ENCODE data around the gene WBP11. TPM values are rescaled to one million over a fixed set of nuclear protein-coding genes. Genes with fewer than 3 reads are reported as not detected.
A peak's percentile ranks its signal among the peaks of the same experiment; 100 is the strongest.

The WBP11 gene
- total and polyA plus RNA-seq, 8 donors = 1.4 to 65.9 (median 16.1) TPM

GRCh38 chr12:14772946-14773345, 30.3 kb downstream of the WBP11 start:
- Histone ChIP-seq H3K4me3 (no peak overlapping the region), H3K27me3 (no peaks in the 10 kb centered on the region), H3K36me3 (no peaks in the 10 kb centered on the region), H3K27ac (peak overlapping the region in 2 of 5 donors; percentile 98 to 99), H3K4me1 (peaks cover 16 to 61% (median 43%) of the 10 kb centered on the region in 4 donors), H3K9me3 (no peaks in the 10 kb centered on the region)
- intact Hi-C loops (cut with DNase I; ENCODE audit: low total_unique reads) = no loop called here
- WGBS, 5 donors = 77 to 88% (median 86%) methylated on average over 5 of the region's 5 CpGs
- TF ChIP-seq CTCF (IDR thresholded peaks at IDR 0.05) = no peak
- TF ChIP-seq POLR2AphosphoS5 (IDR thresholded peaks at IDR 0.05) = no peak
- no peak for TF ChIP-seq EP300 (IDR thresholded peaks at IDR 0.05)
- TF ChIP-seq POLR2A (IDR thresholded peaks at IDR 0.05) = no peak
- no peak for DNase-seq

- Histone ChIP-seq H3K4me1 (peaks cover 12 to 56% (median 38%) of the 10 kb centered on the region in 4 donors), H3K4me3 (peak overlapping the region; percentile 62 to 75 (median 70)), H3K9me3 (peaks cover 0 to 2% (median 0%) of the 10 kb centered on the region in 4 donors), H3K27me3 (no peaks in the 10 kb centered on the region), H3K27ac (peak overlapping the region in 4 of 5 donors; percentile 94 to 99 (median 97)), H3K36me3 (peaks cover 0 to 7% (median 2%) of the 10 kb centered on the region in 4 donors)
- TF ChIP-seq CTCF (IDR thresholded peaks at IDR 0.05) (no peak), POLR2A (IDR thresholded peaks at IDR 0.05) (no peak), POLR2AphosphoS5 (IDR thresholded peaks at IDR 0.05) (no peak), EP300 (IDR thresholded peaks at IDR 0.05) (no peak)
- peak in 1 of 2 donors; percentile 62 for DNase-seq
- WGBS, 5 donors = 24 to 32% (median 25%) methylated on average over 6 of the region's 6 CpGs
- intact Hi-C loops (cut with DNase I; ENCODE audit: low total_unique reads) = loop anchor here (2.0 kb wide), 1 partner anchor 31 kb away; the partner anchor contains the start of genes C12orf60 and WBP11
Measured at GRCh38 chr12:14771651-14772137, 31.6 kb downstream of the WBP11 start.

GRCh38 chr12:14770496-14771461, 32.5 kb downstream of the WBP11 start:
- no peaks in the 10 kb centered on the region for H3K27me3 ChIP-seq
- H3K9me3 ChIP-seq = peaks cover 0 to 9% (median 0%) of the 10 kb centered on the region in 4 donors
- peak; percentile 96 to 98 for DNase-seq
- WGBS, 5 donors = 0 to 1% (median 0%) methylated on average over 50 to 56 of the region's 56 CpGs
- H3K4me1 ChIP-seq = peaks cover 5 to 54% (median 28%) of the 10 kb centered on the region in 4 donors
- peaks cover 0 to 14% (median 2%) of the 10 kb centered on the region in 4 donors for H3K36me3 ChIP-seq
- intact Hi-C loops (cut with DNase I; ENCODE audit: low total_unique reads) = loop anchor here (2.0 kb wide), 1 partner anchor 32 kb away; the partner anchor contains the start of genes C12orf60 and WBP11
- no peak for TF ChIP-seq CTCF (IDR thresholded peaks at IDR 0.05)
- peak; percentile 78 to 100 (median 100) for TF ChIP-seq POLR2AphosphoS5 (IDR thresholded peaks at IDR 0.05)
- TF ChIP-seq POLR2A (IDR thresholded peaks at IDR 0.05) = peak in 2 of 4 donors; percentile 91 to 99
- TF ChIP-seq EP300 (IDR thresholded peaks at IDR 0.05) = no peak
- peak overlapping the region; percentile 91 to 99 (median 96) for H3K27ac ChIP-seq
- H3K4me3 ChIP-seq = peak overlapping the region; percentile 62 to 75 (median 70)

- peak; percentile 90 to 95 for DNase-seq
- H3K36me3 ChIP-seq = peaks cover 0 to 18% (median 2%) of the 10 kb centered on the region in 4 donors
- H3K27ac ChIP-seq = peak overlapping the region; percentile 91 to 99 (median 96)
- no peaks in the 10 kb centered on the region for H3K27me3 ChIP-seq
- intact Hi-C loops (cut with DNase I; ENCODE audit: low total_unique reads) = loop anchor here (2.0 kb wide), 1 partner anchor 33 kb away; the partner anchor contains the start of genes C12orf60 and WBP11
- H3K4me1 ChIP-seq = peaks cover 0 to 52% (median 29%) of the 10 kb centered on the region in 4 donors
- 0 to 1% (median 0%) methylated on average over 16 to 38 of the region's 38 CpGs for WGBS, 5 donors
- TF ChIP-seq POLR2AphosphoS5 (IDR thresholded peaks at IDR 0.05) = peak; percentile 54 to 91 (median 84)
- TF ChIP-seq POLR2A (IDR thresholded peaks at IDR 0.05) = peak in 2 of 4 donors; percentile 25 to 35
- peak in 5 of 7 experiments; percentile 80 to 95 (median 86) for TF ChIP-seq CTCF (IDR thresholded peaks at IDR 0.05)
- no peak for TF ChIP-seq EP300 (IDR thresholded peaks at IDR 0.05)
- H3K4me3 ChIP-seq = peak overlapping the region; percentile 62 to 75 (median 70)
- peaks cover 0 to 12% (median 0%) of the 10 kb centered on the region in 4 donors for H3K9me3 ChIP-seq
Measured at GRCh38 chr12:14769969-14770495, 33.2 kb downstream of the WBP11 start.
